Fibroblast of upper back skin (primary cell): ENCODE data around the gene DACT2.
"Not testable (repeated sequence)": the region's sequence is repeated elsewhere in the genome, so short reads cannot be mapped to it uniquely, and the experiment has no call there.

Source experiments
- DNase-seq: peaks from one replicate; pipeline ENCODE4 v3.0.0-alpha.2; 2013

The DACT2 gene

DNA sequence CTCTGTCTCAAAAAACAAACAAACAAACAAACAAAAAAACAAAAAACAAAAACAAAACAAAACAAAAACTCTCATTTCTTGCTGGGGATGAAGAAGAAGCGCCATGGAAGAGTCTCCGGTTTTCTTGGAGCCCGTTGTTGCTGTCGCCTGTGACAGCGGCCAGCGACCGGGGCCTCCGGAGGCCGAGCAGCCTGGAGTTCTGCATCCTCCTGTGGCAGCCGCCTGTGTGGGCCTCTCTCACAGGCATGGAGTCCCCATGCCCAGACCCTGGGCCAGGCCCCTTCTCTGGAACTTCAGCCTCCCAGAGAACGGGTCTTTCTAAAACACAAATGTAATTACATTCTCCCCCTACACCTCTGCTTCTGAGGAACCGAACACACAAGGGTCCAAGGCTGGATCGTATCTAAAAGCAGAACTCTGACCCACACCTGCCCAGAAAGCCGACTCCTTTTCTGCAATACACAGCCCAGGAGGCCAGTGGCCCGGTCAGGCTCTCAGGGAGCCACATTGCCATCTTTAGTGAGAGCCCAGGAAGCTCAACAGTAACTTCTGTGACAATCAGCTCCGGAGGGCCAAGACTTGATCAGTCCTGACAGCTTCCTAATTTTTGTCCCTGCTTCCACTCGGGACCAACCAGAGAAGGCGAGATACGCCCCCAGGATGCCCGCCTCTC lies 18.5 kb downstream of the DACT2 start:
- no peak for DNase-seq

DNA sequence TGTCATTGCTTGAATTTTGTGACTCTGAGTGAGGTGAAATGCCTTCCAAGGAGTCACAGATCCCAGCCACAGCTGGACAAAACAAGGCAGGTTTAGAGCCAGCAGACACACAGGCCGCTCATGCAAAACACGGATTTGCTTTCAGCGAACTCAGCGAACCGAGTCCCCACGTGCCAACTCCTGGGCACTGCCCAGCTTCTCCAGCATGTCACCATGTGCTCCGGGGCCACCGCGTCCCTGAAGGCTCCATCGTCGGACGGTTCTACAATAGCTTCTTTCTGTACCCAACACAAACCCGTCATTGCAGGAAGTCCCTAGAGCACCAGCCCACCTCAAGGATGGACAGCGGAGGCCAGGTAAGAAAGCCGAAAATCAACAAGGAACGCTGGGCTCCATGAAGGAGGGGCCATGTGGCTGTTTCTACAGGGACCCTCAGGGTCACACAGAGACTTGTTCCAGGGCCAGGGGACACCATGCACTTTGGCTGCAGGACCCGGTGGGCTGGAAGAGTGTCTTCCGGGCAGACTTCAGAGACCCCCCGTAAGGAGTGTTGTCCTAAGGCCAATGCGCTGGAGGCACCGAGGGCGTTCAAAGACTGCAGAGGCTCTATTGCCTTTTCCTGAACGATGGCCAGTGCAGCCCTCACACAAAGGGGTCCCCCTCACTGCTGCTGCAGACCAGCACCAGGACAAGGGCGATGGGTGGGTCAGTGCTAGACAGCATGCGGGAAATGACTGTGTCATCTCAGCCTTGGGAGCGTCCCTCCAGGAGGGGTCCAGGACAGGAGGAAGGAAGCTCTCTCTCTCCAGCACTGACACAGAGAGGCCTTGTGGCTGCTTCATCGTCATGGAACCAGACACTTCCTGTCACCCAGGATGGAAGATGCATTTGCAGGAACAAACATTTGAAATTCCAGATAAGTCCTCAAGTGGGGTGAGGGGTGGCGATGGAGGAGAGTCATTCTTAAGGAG lies 19.8 kb downstream of the DACT2 start:
- DNase-seq: no peak

GRCh38 chr6:168297643-168298042 lies 21.9 kb downstream of the DACT2 start:
- DNase-seq: no peak

DNA sequence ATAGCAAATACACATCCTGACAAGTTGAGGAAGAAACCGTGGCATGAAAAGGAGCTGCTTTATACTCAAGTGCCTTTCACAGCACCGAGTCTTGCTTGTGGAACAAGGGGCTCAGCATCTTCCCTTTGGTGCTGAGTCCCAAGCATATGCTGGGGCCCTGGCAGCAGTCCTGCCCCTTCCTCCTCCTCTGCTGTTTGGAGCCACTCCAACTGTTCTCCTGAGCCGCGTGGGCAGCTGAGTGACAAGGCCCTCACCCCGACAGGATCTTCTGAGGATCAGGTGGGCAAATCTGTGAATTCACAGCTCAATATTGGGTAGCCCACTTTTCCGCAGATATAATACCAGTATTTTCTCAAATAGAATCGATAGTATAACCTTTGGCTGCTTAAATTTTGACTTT lies 24.7 kb downstream of the DACT2 start:
- no peak for DNase-seq

DNA sequence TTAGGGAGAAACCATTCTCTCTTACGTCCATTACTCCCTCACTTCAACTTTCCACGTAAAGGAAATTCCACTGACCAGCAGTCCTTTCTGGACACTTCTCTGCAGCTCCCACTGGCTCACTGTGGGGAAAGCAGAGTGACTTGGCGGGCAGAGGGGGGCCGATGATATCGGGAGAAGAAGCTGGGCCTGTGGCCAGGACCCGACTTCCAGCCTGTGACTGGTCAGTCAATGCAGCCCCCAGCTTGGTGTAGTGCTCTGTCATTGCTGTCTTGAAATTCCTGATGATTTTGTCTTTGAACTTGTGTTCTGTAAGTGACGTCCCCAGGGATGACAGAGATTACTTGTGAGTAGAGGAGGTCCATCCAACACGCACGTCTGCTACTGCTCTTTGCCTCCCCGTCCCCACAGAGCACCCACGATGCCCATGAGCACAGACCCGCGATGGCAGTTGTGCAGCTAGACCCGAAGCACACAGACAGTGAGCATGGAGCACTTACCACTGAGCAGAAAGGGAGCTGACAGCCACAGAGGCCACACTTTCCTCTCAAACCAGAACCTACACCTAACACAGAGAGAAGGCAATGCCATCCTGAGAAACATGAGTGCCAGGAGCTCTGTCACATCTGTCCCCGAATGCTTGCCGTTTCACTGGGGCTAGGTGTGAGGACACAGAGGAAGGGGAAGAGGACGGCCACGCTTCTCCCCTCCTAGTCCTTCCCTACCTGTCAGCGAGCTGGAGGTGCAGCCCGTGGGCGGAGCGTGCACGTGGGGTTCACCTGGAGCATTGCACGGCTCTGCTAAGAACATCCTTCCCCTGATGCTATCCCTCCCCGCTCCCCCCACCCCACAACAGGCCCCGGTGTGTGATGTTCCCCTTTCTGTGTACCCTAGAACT lies 25.7 kb downstream of the DACT2 start:
- no peak for DNase-seq

GRCh38 chr6:168292826-168293225 lies 26.8 kb downstream of the DACT2 start:
- DNase-seq: no peak

DNA sequence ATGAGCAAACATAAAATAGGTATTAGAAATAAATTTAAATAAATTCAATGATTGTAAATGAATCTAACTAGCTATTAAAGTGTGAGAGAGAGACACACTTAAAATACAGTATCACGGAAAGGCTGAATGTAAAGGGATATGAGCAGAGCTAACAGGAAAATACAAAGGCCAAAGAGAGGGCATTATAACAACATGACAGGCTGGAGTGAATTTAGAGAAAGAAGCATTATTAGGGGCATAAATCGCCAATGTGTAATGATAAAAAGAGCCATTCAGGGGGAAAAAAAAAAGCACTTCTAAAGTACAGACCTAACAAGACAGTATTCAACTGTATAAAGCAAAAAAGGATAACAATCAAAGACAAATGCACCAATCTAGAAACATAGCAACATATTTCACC lies 28.1 kb downstream of the DACT2 start:
- no peak for DNase-seq

GRCh38 chr6:168290095-168290494 lies 29.5 kb downstream of the DACT2 start:
- DNase-seq: no peak

GRCh38 chr6:168289571-168289962 lies 30.0 kb downstream of the DACT2 start:
- no peak for DNase-seq

GRCh38 chr6:168288781-168289570 lies 30.6 kb downstream of the DACT2 start:
- DNase-seq: no peak

GRCh38 chr6:168287460-168287859 lies 32.1 kb downstream of the DACT2 start:
- DNase-seq: not testable (repeated sequence)

GRCh38 chr6:168286771-168287446 lies 32.7 kb downstream of the DACT2 start:
- not testable (repeated sequence) for DNase-seq

GRCh38 chr6:168286116-168286515 lies 33.5 kb downstream of the DACT2 start:
- no peak for DNase-seq

DNA sequence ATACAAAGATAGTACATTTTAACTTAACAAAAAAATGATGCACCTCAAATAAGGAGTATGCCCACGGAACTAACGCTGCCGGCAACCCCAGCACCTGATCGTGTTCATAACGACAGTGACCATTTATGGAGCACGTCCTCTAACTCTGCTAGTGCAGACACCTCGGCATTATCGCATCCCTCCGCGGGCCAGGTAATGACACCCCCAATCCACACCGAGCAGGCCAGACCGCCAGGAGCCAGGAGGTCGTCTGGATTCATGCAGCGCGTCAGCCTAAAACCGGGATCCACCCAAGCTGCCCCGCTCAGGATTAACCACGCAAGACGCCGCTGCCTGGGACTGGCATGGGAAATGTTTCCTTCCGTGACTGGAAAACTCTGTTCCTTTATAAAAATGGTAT lies 34.1 kb downstream of the DACT2 start:
- no peak for DNase-seq

DNA sequence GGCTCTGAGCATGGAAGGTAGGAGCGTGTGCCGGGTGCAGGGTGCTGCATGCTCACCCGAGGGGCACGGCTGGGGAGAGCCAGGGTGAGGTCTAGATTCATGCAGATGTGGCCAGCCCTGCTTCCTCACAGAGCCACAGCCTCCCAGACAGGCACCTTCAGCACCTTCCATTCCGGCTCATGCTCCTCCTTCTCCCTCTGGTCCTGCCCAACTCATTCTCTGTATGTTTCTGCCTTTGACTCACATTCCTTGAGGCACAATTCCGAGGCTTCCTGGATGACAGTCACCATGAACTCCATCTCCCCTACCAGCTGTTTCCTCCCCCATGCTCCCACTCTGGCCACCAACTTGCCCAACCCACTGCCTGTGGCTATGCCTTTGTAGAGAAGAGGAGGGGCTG lies 35.4 kb downstream of the DACT2 start:
- DNase-seq: no peak

DNA sequence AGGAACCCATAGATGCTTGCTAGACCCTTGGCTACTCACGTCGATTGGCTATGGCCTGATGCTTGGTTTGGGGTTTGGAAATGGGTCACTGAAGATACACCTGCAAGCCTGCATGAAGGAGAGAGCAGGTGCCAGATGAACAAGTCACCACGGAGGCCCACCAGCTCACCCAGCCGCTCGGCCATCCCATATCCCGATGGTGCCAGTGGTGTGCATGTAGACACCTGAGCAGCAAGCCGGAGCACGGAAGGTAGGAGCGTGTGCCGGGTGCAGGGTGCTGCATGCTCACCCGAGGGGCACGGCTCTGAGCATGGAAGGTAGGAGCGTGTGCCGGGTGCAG lies 35.9 kb downstream of the DACT2 start:
- no peak for DNase-seq

GRCh38 chr6:168282985-168283685 lies 36.4 kb downstream of the DACT2 start:
- no peak for DNase-seq

DNA sequence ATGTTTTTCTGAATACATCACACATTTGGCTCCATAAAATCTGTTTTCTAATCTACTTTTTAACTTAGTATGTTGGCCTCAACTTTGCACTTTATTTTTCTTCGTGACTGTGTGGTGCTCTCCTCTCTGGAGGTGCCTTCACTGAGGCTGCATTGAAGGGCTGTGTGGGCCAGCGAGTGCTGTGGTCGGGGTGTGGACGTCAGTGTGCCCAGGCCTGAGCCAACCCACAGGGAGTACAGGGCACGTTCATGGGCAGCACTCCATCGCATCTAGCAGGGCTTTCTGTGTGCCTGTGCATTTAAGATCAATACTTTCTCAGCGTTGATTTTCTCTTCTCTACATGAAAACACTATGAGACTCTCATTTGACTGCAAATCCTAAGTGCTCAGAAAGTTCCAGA lies 37.8 kb downstream of the DACT2 start:
- DNase-seq: no peak

- not testable (repeated sequence) for DNase-seq
Observed at GRCh38 chr6:168281314-168281713, 38.3 kb downstream of the DACT2 start.

- DNase-seq: no peak
Observed at GRCh38 chr6:168280899-168281245, 38.7 kb downstream of the DACT2 start.
